IPS DF 6.9 (cell line): Measurements from ENCODE around the gene IZUMO4.

Experiments used
- DNase-seq: peaks from one replicate; pipeline ENCODE4 v3.0.0-alpha.2; 2013; ENCODE audit warnings: low read depth, low spot score
- H3K27ac ChIP-seq: one replicate; pipeline ENCODE4 v1.5.1; 2013; ENCODE audit warnings: low read length, control low read depth
- H3K27me3 ChIP-seq: 2 replicates; pipeline ENCODE4 v1.6.1; 2013; ENCODE audit warnings: mild to moderate bottlenecking, low read length; ENCODE audit not compliant: control insufficient read depth, insufficient read depth
- H3K36me3 ChIP-seq: 2 replicates; pipeline ENCODE4 v1.6.1; 2013; ENCODE audit warnings: low read length; ENCODE audit not compliant: control insufficient read depth, insufficient read depth
- H3K4me1 ChIP-seq: 2 replicates; pipeline ENCODE4 v1.6.1; 2013; ENCODE audit warnings: low read length; ENCODE audit not compliant: control insufficient read depth, insufficient read depth
- H3K4me3 ChIP-seq: 2 replicates; pipeline ENCODE4 v1.5.1; 2013; ENCODE audit warnings: mild to moderate bottlenecking, low read length
- H3K9me3 ChIP-seq: 2 replicates; pipeline ENCODE4 v1.6.1; 2013; ENCODE audit warnings: low read length, inconsistent platforms; ENCODE audit not compliant: control insufficient read depth, insufficient read depth
- WGBS: extraction: QIAGEN DNeasy Blood & Tissue Kit; methylation state at CpG from one replicate; pipeline ENCODE4 v1.1.7; 2013; ENCODE audit warnings: mixed read lengths, missing lambda C conversion rate; ENCODE audit not compliant: insufficient read length, insufficient coverage; 5-methylcytosine and 5-hydroxymethylcytosine counted together

The IZUMO4 gene

DNA sequence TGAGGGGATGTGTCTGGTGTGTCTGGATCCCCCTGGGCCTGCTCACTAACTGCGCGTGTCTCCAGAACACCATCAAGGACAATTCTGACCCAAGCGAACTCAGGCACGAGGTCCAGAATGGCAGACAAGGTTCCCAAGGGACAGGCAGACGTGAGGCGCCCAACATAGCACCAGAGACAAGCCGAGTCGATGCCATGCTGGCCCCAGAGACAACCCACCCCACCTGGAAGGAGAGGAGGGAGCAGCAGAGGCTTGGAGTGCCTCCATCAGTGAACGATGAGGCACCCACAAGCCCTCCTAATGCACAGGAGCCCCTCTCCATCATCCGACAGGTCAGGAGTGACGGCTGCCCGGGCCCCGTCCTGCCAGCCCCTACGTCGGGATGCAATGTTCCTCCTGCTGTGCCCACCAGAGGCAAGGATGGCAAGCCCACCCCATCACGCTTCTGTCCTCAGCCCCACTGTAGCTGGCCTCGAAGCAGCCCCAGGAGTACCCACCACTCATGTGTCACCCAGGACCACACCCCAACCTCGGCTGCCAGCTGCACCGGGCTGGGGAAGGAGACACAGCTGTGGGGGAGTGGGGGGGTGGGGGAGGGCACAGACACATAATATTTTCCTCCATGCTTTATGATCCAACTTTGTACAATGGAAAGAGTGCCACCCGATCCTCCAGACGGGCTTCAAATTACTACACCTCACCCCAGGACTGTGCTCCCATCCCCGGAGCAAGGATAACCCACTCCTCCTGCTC, 42.8 kb downstream of the IZUMO4 start:
- H3K9me3 ChIP-seq: no peaks in the 10 kb centered on the region
- H3K4me3 ChIP-seq: no peak overlapping the region
- H3K27ac ChIP-seq: no peak overlapping the region
- no peak for DNase-seq
- H3K4me1 ChIP-seq: no peaks in the 10 kb centered on the region; the same call in 1 of the 2 replicates
- H3K36me3 ChIP-seq: peaks cover 18% of the 10 kb centered on the region
- no CpG with 5 or more reads among the region's 22 CpGs for WGBS
- H3K27me3 ChIP-seq: no peaks in the 10 kb centered on the region

DNA sequence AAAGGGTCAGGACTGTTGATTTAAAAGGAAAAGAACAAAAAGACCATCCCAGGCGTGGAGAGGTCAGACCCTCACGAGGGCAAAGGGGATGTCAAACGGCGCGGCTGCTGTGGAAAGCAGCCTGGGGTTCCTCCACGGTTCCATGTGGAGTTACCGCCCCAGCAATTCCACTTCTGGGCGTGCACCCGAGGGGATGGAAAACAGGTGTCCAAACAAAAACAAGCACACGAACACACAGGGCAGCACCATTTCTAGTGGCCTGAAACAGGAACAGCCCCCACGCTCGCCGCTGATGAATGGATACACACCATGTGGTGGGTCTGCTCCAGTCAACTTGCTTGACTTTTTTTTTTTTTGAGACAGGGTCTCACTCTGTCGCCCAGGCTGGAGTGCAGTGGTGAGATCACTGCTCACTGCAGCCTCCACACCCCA, 43.4 kb downstream of the IZUMO4 start:
- H3K4me1 ChIP-seq: no peaks in the 10 kb centered on the region; the same call in 1 of the 2 replicates
- H3K27me3 ChIP-seq: no peaks in the 10 kb centered on the region
- H3K36me3 ChIP-seq: peaks cover 21% of the 10 kb centered on the region
- DNase-seq: no peak
- H3K4me3 ChIP-seq: no peak overlapping the region
- H3K27ac ChIP-seq: no peak overlapping the region
- WGBS: no CpG with 5 or more reads among the region's 14 CpGs
- no peaks in the 10 kb centered on the region for H3K9me3 ChIP-seq

DNA sequence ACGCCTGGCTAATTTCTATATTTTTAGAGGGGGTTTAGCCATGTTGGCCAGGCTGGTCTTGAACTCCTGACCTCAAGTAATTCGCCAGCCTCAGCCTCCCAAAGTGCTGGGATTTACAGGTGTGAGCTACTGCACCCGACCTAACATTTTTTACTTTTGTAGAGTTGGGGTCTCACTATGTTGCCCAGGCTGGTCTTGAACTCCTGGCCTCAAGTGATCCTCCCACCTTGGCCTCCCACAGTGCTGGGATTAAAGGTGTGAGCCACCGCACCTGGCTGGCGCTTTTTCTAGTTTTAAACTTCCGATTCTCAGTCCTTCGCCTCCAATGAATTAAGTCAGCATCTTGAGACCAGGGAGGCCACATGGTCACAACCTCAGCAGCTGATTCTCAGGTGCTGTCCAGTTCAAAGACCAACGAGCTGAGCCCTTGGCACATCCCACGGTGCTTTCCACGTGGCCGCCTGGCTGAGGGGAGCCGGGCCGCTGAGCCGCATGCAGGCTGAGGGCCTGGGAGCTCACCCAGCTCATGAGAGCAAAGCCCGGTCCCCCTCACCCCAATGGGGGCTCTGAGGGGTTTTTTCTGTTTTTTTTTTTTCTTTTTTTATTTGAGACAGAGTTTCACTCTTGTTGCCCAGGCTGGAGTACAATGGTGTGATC, 45.6 kb downstream of the IZUMO4 start:
- H3K9me3 ChIP-seq: no peaks in the 10 kb centered on the region
- no peak overlapping the region for H3K27ac ChIP-seq
- no peak for DNase-seq
- H3K4me3 ChIP-seq: no peak overlapping the region
- peaks cover 10% of the 10 kb centered on the region for H3K36me3 ChIP-seq
- no peaks in the 10 kb centered on the region for H3K4me1 ChIP-seq
- H3K27me3 ChIP-seq: no peaks in the 10 kb centered on the region
- no CpG with 5 or more reads among the region's 15 CpGs for WGBS

DNA sequence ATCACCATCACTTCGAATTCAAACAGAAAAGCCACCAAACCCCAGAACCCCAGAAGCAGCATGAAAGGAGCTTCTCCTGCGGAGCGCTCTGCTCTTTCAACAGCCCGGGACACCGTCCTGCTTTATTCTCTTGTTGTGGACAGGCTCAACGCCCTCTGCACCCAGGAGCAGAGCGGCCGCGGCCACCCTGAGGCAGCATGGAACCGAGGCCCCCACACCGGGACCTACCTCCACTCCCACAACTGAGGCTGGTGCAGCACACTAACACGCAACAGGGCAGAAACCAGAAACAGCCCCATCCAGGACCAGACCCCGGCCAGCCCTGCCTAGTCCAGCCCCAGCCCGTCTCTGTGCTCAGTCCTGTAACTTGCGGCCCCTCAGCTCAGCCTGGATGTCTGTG, 47.5 kb downstream of the IZUMO4 start:
- DNase-seq: no peak
- Histone ChIP-seq H3K36me3 (peaks cover 3% of the 10 kb centered on the region; the same call in 1 of the 2 replicates), H3K9me3 (no peaks in the 10 kb centered on the region), H3K4me1 (no peaks in the 10 kb centered on the region), H3K27ac (no peak overlapping the region), H3K4me3 (no peak overlapping the region), H3K27me3 (no peaks in the 10 kb centered on the region)
- WGBS: no CpG with 5 or more reads among the region's 15 CpGs

DNA sequence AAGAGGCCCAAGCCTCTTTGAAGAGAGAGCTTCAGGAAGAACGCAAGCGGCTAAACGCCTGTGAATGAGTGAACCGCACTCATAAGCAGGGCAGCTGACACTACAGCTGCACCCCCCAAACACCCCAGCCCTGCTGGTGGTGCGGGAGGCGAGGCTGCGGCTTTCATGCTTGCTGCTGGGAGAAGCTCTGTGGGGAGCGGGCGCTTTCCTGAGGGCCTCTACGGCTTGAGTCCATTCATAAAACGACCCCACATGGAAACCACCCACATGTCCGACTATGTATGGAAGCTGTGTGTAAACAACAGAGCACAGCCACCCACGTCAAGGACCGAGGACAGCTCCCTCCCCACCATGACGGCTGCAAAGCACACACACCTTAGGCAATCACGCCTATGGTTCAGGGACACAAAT, 49.1 kb downstream of the IZUMO4 start:
- Histone ChIP-seq H3K27ac (no peak overlapping the region), H3K27me3 (no peaks in the 10 kb centered on the region), H3K9me3 (no peaks in the 10 kb centered on the region), H3K4me3 (no peak overlapping the region), H3K36me3 (0 out of 2 replicates have a peak, but pooled peaks cover 3% of the 10 kb centered on the region), H3K4me1 (peaks cover 2% of the 10 kb centered on the region)
- DNase-seq: no peak
- WGBS: no CpG with 5 or more reads among the region's 16 CpGs

DNA sequence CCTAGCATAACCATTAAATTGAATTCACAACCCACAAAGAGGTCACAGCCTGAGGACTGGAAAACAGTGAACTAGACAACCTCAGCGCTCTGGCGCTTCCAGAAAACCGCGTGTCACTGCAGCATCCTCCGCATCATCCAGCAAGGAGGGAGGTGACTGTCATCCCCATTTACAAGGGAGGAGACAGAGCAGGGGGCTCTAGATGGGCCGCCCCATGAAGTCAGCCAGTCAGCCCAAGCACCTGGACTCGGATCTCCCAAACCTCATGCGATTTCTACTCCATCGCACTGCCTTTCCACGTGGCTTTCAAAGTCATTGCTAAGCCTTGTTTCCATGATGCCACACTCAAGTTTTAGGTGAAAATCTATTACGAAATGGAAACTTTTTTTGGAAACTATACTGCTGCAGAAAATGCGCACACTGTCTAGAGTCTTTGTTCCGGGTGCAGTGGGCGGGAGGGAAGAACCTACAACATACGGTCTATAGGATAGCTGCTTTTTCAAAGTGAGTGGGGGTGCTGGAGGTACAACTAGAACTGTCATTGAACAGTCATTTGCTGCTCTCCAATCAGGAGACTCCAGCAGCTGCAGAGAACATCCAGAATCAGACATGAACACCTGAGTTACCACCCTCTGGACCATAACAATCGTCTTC, 51.9 kb downstream of the IZUMO4 start:
- Histone ChIP-seq H3K27ac (no peak overlapping the region), H3K36me3 (0 out of 2 replicates have a peak, but pooled peaks cover 3% of the 10 kb centered on the region), H3K4me3 (no peak overlapping the region), H3K4me1 (peaks cover 2% of the 10 kb centered on the region), H3K27me3 (no peaks in the 10 kb centered on the region), H3K9me3 (no peaks in the 10 kb centered on the region)
- no peak for DNase-seq
- WGBS: no CpG with 5 or more reads among the region's 16 CpGs
